NCI-H1105 (cell line): ENCODE measurements around the gene MINDY4B.

Experiments
- DNase-seq: peaks from one replicate; lab custom pipeline; 2025; lab: John Stamatoyannopoulos, UW

The MINDY4B gene

GRCh38 chr3:150844484-150844883 lies 60.8 kb downstream of the MINDY4B start:
- no peak for DNase-seq

GRCh38 chr3:150843241-150843640 lies 62.0 kb downstream of the MINDY4B start:
- DNase-seq, result no peak

- no peak for DNase-seq
Measured at GRCh38 chr3:150840802-150841515, 64.3 kb downstream of the MINDY4B start.

- DNase-seq, result no peak
Measured at GRCh38 chr3:150830745-150831144, 74.5 kb downstream of the MINDY4B start.

GRCh38 chr3:150830094-150830681 lies 75.1 kb downstream of the MINDY4B start:
- DNase-seq, result no peak

GRCh38 chr3:150829408-150829807 lies 75.8 kb downstream of the MINDY4B start:
- DNase-seq, result no peak

- DNase-seq, result no peak
Measured at GRCh38 chr3:150828997-150829396, 76.2 kb downstream of the MINDY4B start.

- no peak for DNase-seq
Measured at GRCh38 chr3:150828261-150828660, 77.0 kb downstream of the MINDY4B start.

- DNase-seq, result no peak
Measured at GRCh38 chr3:150826466-150827282, 78.6 kb downstream of the MINDY4B start.

GRCh38 chr3:150825916-150826377 lies 79.3 kb downstream of the MINDY4B start:
- no peak for DNase-seq

- DNase-seq, result no peak
Measured at GRCh38 chr3:150825192-150825915, 79.9 kb downstream of the MINDY4B start.

GRCh38 chr3:150823277-150823676 lies 82.0 kb downstream of the MINDY4B start:
- no peak for DNase-seq

- no peak for DNase-seq
Measured at GRCh38 chr3:150822636-150823035, 82.6 kb downstream of the MINDY4B start.
